ENCODE data around the gene PRKCH. TPM values are rescaled to one million over a fixed set of nuclear protein-coding genes. Genes with fewer than 3 reads are reported as not detected.

The PRKCH gene
- total RNA-seq, 1 donor from 2014 or later = 8.1 TPM

- DNase-seq (ENCODE audit: low read depth) = no peak
Observed at GRCh38 chr14:61505815-61506809, 184.7 kb downstream of the PRKCH start.

DNA sequence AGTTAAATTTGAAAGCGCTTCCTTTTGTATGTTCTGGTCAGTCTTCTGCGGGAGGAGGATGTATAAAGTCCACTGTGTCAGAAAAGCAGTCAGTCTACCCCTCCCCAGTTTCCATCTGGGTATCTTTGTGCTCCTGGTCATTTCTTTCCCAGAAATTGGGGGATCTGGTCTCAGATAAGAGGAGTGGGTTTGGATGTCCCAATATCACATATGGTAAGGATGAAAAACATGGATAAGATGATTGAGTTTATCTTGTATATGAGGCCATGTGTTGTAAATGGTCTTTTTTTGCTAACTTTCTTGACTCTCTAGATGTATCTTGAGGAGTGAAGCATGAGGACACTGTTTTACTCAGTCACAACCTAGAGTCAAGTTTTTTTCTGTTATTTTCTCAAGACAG, 187.1 kb downstream of the PRKCH start:
- no peak for DNase-seq (ENCODE audit: low read depth)

DNA sequence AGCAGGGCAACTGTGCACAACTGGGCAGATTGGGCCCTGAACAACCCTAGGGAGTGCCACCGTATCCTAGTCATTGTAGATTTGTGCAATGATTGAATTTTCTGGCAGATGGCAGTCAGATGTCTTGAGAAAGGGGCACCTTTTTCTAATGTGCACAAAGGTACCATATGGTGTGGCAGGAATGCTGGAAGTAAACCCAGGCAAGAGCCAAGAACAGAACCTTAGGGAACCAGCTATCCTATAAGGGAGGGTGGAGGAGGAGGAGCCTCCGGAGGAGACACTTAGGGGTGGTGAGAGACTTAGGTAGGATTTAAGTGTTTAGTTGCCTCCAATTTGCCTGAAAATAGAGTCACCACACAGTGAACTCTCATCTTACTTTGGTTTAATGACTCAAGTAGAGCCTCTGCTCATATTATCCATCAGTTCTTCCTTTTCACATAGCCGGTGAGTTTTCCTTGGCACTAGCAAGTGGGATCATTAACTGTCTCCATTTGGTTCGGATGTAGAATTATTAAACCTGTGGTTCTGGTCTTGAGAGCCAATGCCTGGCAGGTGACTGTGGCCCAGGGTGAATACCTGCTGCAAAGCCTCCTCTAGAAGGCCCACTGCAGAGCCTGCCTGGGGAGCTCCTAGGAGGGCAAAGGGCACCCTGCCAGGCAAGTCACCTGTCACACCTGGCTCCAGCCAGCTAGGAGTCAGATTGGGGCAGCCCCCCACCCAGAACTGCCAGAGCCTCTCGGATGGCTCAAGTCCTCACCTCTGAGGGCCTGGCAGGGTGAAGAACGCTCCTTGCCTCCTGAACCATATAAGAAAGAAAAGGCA, 189.6 kb downstream of the PRKCH start:
- no peak for DNase-seq (ENCODE audit: low read depth)

DNA sequence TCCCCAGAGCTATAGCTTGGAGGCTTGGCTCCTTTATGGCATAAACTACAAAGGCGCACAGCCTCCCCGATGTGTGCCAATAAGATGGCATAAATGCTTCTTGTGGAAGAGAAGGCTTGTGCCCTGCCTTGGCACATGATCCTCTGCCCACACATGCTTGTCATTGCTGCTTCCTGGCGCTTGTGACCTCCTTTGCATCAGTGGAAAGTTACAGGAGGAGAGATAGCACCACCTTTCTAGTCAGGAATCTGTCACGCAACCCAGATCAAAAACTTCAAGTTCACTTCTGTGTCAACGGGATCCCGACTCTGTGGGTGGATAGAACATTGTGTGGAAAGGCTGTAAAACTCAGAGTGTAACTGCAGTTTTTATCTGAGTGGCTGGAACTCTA, 190.2 kb downstream of the PRKCH start:
- no peak for DNase-seq (ENCODE audit: low read depth)

DNA sequence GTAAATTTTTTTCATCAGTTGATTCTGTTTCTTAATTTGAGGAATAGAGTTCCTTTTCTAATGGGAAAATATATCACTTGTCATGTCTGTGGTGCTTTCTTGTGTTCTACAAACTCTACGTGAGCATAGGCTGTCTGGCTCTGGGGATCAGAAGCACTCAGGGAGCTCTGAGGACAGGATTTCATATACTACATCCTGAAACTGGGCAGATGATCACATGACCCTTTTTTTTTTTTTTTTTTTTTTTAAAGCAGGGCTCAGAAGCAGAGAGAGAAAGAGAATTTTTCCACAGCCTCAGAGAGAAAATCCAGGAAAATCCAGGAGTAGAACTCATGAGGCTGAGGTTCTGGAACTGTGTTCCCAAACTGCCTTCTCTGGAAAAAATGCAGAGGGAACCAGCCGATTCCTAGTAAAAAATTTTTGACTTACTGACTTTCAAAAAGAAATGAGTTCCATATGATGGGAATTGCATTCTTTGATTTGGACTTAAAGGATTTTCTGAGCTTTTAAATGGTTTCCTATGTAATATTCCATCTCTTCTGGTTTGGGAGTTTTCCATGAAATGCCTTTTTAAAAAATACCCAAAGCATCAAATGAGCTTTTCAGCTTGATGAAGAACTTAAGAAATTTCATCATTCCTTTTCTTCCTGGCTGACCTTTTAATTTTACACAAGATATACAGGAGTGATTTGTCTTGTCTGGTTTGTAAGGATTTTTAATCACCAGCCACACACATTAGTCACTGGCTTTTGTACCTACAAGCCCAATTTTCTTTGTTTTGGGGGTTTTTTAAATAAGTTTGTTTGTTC, 190.9 kb downstream of the PRKCH start:
- no peak for DNase-seq (ENCODE audit: low read depth)

GRCh38 chr14:61513986-61514830, 192.8 kb downstream of the PRKCH start:
- peak; percentile 50 for DNase-seq (ENCODE audit: low read depth)

DNA sequence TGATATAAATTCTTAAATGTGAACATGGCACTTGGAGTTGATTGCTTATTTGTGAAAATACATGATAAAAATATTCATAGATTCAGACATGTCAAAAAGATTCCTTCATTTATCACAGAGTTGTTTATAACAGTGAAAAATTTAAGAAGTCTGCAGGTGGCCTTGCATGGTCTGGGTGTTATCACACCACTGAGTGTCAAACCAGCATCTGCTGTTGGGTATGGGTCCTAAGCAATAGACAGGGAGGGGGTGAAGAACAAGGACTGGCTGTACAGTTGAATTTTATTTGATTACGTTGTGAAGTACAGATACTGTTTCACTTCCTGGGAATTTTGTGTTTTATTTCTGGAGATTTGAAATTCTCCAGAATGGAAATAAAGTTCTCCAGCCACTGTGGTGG, 193.5 kb downstream of the PRKCH start:
- no peak for DNase-seq (ENCODE audit: low read depth)

- no peak for DNase-seq (ENCODE audit: low read depth)
Observed at GRCh38 chr14:61515436-61516117, 194.2 kb downstream of the PRKCH start.

GRCh38 chr14:61516118-61516743, 194.9 kb downstream of the PRKCH start:
- no peak for DNase-seq (ENCODE audit: low read depth)

GRCh38 chr14:61516964-61517653, 195.7 kb downstream of the PRKCH start:
- DNase-seq (ENCODE audit: low read depth) = no peak

- no peak for DNase-seq (ENCODE audit: low read depth)
Observed at GRCh38 chr14:61517911-61518384, 196.6 kb downstream of the PRKCH start.

GRCh38 chr14:61518403-61518802, 197.0 kb downstream of the PRKCH start:
- DNase-seq (ENCODE audit: low read depth) = no peak

DNA sequence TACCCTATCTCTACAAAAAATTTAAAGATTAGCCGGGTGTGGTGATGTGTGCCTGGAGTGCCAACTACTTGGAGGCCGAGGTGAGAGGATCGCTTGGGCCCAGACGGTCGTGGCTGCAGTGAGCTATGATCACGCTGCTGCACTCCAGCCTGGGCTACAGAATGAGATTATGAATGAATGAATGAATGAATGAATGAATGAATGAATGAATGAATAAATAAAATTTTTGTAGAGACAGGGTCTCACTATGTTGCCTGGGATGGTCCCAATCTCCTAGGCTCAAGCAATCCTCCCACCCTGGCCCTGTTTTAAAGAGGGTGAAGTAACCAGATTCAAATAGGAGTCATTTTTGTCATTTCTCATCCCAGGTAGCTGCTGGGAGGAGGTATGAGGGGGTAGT, 197.7 kb downstream of the PRKCH start:
- DNase-seq (ENCODE audit: low read depth) = no peak

DNA sequence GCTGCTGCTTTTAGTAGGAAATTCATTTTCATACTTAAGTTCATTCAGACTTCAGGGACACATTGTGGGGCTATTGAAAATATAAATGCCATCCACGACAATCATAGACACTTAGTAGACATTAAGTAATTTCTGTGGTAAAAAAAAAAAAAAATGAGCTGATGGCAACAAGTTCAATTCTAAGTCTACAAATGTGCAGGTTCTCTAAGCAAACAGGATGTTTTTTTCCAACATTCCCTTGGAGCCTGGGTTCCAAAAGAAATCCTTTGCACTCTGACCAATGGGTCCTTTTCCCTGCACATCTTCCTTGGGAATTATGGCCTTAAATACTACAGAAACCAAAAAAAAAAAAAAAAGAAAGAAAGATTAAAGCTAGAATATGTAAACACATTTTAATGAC, 198.4 kb downstream of the PRKCH start:
- no peak for DNase-seq (ENCODE audit: low read depth)

DNA sequence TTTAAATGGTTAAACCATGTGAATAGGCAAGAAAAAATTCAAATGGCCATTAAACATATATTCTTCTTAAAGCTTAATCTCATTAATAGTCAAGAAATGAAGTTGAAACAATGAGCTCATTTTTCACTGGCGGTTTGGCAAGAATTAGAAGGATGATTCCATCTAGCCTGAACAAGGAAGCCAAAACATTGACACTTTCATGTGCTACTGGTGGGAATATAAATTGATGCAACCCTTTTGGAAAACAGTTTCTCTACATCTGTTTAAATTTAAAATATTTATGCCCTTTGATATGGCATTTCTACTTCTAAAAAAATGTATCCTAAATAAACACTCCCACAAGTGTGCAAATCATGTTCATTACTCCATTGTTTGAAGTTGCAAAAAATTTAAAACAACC, 199.2 kb downstream of the PRKCH start:
- DNase-seq (ENCODE audit: low read depth) = no peak

- DNase-seq (ENCODE audit: low read depth) = no peak
Observed at GRCh38 chr14:61521773-61522172, 200.4 kb downstream of the PRKCH start.

GRCh38 chr14:61523751-61524150, 202.4 kb downstream of the PRKCH start:
- DNase-seq (ENCODE audit: low read depth) = no peak

- peak; percentile 85 for DNase-seq (ENCODE audit: low read depth)
Observed at GRCh38 chr14:61524211-61524806, 202.9 kb downstream of the PRKCH start.

Measured in myocyte (in vitro differentiated cells).